ENCODE data around the gene PAQR4.
A peak's percentile ranks its signal among the peaks of the same experiment; 100 is the strongest.

The PAQR4 gene

DNA sequence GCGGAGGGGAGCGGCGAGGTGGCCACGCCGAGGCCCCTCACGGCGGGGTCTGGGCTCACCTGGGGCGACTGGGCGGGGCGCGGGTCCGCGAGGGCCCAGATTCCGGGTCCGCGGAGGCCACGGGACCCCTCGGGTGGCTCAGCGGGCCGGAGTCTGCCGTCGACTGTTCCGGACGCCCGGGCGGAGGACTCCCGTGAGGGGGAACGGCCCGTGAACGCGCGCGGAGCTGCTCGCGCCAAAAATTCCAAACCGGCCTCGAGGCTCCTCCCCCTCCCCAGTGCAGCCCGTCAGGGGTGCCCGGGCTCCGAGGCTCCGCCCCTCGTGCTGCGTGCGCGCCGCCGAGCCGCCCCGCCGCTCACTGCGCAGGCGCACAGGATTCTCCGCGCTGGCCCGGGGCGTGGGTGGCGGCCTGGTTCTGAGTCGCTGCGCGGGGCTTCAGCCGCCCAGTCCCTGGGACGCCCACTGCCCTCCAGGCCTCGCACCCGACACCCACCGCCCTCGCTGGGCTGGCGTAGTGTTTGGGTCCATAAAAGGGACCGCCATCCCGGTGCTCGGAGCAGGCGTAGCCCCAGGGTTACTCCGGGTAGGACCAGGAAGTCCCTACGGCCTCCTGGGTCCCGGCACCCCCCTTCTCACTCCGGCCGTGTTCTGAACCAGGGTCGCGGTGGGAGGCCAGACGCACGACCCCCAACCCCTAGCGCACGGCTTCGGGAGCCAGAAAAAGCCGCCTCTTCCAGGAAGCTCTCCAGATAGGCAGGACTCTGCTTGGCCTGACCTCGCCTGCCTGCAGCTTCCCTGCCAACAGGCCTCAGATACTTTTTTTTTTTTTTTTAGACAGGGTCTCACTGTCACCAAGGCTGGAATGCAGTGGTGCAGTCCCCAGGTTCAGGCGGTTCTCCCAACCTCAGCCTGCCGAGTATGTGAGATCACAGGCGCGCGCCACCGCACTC is 11.4 kb downstream of the PAQR4 start, which contains the start of gene PKMYT1 (continued):
- TF ChIP-seq, protein P1, sequence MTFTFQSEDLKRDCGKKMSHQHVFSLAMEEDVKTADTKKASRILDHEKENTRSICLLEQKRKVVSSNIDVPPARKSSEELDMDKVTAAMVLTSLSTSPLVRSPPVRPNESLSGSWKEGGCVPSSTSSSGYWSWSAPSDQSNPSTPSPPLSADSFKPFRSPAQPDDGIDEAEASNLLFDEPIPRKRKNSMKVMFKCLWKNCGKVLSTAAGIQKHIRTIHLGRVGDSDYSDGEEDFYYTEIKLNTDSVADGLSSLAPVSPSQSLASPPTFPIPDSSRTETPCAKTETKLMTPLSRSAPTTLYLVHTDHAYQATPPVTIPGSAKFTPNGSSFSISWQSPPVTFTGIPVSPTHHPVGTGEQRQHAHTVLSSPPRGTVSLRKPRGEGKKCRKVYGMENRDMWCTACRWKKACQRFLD (tag by site-specific recombination; IDR thresholded peaks at IDR 0.05), result no peak
- TF ChIP-seq SP2 (tag by site-specific recombination; IDR thresholded peaks at IDR 0.05) (peak; percentile 53), ZBTB48 (tag by site-specific recombination; IDR thresholded peaks at IDR 0.05) (peak; percentile 60), ZFHX2 (tag by site-specific recombination; conservative IDR thresholded peaks at IDR 0.05) (peak; percentile 98), ZFP41 (tag by site-specific recombination; IDR thresholded peaks at IDR 0.05; ENCODE audit: borderline replicate concordance) (no peak), ZNF157 (tag by site-specific recombination; IDR thresholded peaks at IDR 0.05) (no peak), ZNF404 (tag by site-specific recombination; IDR thresholded peaks at IDR 0.05) (no peak), ZNF530 (tag by site-specific recombination; IDR thresholded peaks at IDR 0.05; ENCODE audit: low read depth) (no peak), ZNF658 (tag by site-specific recombination; IDR thresholded peaks at IDR 0.05) (no peak), ZNF561 (tag by site-specific recombination; IDR thresholded peaks at IDR 0.05; ENCODE audit: borderline replicate concordance) (peak; percentile 47; the same call in 1 of the 2 replicates), ZNF324 (tag by site-specific recombination; IDR thresholded peaks at IDR 0.05) (0 out of 2 replicates have a peak, but pooled peaks have one; percentile 36), ZNF10 (tag by site-specific recombination; IDR thresholded peaks at IDR 0.05) (no peak), ZNF768 (tag by site-specific recombination; IDR thresholded peaks at IDR 0.05) (no peak), ZNF426 (tag by site-specific recombination; IDR thresholded peaks at IDR 0.05) (no peak), GLI2 (tag by site-specific recombination; IDR thresholded peaks at IDR 0.05; ENCODE audit: borderline replicate concordance, low read depth) (no peak), ZNF596 (tag by site-specific recombination; IDR thresholded peaks at IDR 0.05) (no peak), ZNF747 (tag by site-specific recombination; IDR thresholded peaks at IDR 0.05) (no peak), BCL11A (tag by site-specific recombination; IDR thresholded peaks at IDR 0.05; ENCODE audit: low read depth) (no peak), ZNF132 (tag by site-specific recombination; IDR thresholded peaks at IDR 0.05; ENCODE audit: borderline replicate concordance) (no peak), ZNF112 (tag by site-specific recombination; IDR thresholded peaks at IDR 0.05) (no peak), SP7 (tag by site-specific recombination; IDR thresholded peaks at IDR 0.05) (peak; percentile 42; the same call in 1 of the 2 replicates), ZNF701 (tag by site-specific recombination; IDR thresholded peaks at IDR 0.05) (no peak), SCRT2 (tag by site-specific recombination; IDR thresholded peaks at IDR 0.05) (no peak), ZNF133 (tag by site-specific recombination; IDR thresholded peaks at IDR 0.05) (no peak)
- TF ChIP-seq, protein P2, sequence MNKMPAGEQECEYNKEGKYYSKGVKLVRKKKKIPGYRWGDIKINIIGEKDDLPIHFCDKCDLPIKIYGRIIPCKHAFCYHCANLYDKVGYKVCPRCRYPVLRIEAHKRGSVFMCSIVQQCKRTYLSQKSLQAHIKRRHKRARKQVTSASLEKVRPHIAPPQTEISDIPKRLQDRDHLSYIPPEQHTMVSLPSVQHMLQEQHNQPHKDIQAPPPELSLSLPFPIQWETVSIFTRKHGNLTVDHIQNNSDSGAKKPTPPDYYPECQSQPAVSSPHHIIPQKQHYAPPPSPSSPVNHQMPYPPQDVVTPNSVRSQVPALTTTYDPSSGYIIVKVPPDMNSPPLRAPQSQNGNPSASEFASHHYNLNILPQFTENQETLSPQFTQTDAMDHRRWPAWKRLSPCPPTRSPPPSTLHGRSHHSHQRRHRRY (tag by site-specific recombination; IDR thresholded peaks at IDR 0.05), result no peak
- TF ChIP-seq, protein P3, sequence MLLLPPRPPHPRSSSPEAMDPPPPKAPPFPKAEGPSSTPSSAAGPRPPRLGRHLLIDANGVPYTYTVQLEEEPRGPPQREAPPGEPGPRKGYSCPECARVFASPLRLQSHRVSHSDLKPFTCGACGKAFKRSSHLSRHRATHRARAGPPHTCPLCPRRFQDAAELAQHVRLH (tag by site-specific recombination; IDR thresholded peaks at IDR 0.05), result peak; percentile 40; the same call in 1 of the 2 replicates
- TF ChIP-seq, protein P4, sequence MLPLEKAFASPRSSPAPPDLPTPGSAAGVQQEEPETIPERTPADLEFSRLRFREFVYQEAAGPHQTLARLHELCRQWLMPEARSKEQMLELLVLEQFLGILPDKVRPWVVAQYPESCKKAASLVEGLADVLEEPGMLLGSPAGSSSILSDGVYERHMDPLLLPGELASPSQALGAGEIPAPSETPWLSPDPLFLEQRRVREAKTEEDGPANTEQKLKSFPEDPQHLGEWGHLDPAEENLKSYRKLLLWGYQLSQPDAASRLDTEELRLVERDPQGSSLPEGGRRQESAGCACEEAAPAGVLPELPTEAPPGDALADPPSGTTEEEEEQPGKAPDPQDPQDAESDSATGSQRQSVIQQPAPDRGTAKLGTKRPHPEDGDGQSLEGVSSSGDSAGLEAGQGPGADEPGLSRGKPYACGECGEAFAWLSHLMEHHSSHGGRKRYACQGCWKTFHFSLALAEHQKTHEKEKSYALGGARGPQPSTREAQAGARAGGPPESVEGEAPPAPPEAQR (tag by site-specific recombination; IDR thresholded peaks at IDR 0.05), result no peak
- TF ChIP-seq, protein P5, sequence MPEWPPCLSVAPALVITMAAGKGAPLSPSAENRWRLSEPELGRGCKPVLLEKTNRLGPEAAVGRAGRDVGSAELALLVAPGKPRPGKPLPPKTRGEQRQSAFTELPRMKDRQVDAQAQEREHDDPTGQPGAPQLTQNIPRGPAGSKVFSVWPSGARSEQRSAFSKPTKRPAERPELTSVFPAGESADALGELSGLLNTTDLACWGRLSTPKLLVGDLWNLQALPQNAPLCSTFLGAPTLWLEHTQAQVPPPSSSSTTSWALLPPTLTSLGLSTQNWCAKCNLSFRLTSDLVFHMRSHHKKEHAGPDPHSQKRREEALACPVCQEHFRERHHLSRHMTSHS (tag by site-specific recombination; IDR thresholded peaks at IDR 0.05), result no peak
- TF ChIP-seq, protein P6, sequence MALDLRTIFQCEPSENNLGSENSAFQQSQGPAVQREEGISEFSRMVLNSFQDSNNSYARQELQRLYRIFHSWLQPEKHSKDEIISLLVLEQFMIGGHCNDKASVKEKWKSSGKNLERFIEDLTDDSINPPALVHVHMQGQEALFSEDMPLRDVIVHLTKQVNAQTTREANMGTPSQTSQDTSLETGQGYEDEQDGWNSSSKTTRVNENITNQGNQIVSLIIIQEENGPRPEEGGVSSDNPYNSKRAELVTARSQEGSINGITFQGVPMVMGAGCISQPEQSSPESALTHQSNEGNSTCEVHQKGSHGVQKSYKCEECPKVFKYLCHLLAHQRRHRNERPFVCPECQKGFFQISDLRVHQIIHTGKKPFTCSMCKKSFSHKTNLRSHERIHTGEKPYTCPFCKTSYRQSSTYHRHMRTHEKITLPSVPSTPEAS (tag by site-specific recombination; IDR thresholded peaks at IDR 0.05), result no peak
- TF ChIP-seq, protein P7, sequence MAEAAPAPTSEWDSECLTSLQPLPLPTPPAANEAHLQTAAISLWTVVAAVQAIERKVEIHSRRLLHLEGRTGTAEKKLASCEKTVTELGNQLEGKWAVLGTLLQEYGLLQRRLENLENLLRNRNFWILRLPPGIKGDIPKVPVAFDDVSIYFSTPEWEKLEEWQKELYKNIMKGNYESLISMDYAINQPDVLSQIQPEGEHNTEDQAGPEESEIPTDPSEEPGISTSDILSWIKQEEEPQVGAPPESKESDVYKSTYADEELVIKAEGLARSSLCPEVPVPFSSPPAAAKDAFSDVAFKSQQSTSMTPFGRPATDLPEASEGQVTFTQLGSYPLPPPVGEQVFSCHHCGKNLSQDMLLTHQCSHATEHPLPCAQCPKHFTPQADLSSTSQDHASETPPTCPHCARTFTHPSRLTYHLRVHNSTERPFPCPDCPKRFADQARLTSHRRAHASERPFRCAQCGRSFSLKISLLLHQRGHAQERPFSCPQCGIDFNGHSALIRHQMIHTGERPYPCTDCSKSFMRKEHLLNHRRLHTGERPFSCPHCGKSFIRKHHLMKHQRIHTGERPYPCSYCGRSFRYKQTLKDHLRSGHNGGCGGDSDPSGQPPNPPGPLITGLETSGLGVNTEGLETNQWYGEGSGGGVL (tag by site-specific recombination; IDR thresholded peaks at IDR 0.05), result no peak

All from HEK293 (cell line).